Activated naive CD8-positive, alpha-beta T cell treated with anti-CD3 and anti-CD28 coated beads, Interleukin-2, amount 50 U/mL, for 24 hours (primary cell): ENCODE data around the gene ZNF556.

Experiments
- ATAC-seq: fragments of 150-1000 bp; cut with Tn5 transposase; one replicate; pipeline ENCODE4 v1.10.0; 2021
- DNase-seq: peaks from one replicate; pipeline ENCODE4 v3.0.0; 2021
- H3K27ac Mint-ChIP-seq: one replicate; pipeline ENCODE4 v1.8.0; 2021; ENCODE audit warnings: mild to moderate bottlenecking, mixed read lengths
- H3K27me3 Mint-ChIP-seq: one replicate; pipeline ENCODE4 v1.8.0; 2021; ENCODE audit warnings: mixed read lengths
- H3K36me3 Mint-ChIP-seq: one replicate; pipeline ENCODE4 v1.8.0; 2021; ENCODE audit warnings: low read depth, mixed read lengths
- H3K4me1 Mint-ChIP-seq: one replicate; pipeline ENCODE4 v1.8.0; 2021; ENCODE audit warnings: mixed read lengths
- H3K4me3 Mint-ChIP-seq: one replicate; pipeline ENCODE4 v1.8.0; 2021; ENCODE audit warnings: mild to moderate bottlenecking, moderate library complexity, mixed read lengths
- H3K9me3 Mint-ChIP-seq: one replicate; pipeline ENCODE4 v1.8.0; 2021; ENCODE audit warnings: mixed read lengths

The ZNF556 gene

DNA sequence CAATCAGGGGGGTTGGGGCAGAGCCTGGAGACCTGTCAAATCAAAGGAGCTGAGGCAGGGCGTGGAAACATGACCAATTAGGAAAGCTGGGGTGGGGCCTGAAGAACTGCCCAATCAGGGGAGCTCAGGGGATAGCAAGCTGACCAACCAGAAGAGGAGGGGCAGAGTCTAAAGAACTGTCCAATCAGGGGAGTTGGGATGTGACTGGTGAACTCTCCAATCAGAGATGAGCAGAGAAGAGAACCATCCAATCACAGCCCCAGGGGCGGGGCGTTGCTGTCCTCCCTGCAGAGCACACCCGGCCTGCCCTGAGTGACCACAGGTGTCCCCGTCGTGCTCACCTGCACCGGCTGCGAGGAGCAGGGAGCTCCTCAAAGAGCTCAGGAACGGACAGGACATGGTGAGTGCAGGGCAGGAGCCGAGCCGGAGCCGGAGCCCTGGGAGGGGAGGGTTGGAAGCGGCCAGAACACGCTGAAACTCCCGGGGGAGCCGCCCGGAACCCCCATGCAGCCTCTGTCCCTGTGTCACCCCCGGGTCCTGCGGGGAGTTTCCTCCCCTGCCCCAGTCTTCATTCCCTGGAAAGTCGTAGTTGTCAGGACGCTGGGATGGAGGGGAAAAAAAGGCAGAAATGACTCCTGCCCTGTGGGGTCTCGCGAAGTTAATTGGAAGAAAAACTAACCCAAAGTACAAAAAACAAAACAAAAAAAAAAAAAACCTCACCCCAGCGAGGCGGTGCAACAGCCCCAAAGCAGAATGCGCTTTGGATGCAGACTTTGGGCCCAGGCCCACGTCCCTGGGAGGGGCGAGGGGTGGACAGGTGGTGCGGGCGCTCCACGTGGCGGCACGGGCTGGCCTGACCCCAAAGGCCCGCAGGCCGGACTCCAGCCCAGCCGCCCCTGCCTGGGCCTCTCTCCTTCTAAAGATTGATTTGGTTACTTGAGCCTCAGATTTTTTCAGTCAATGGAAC is at the start of gene ZNF556:
Gene ZNF556 (plus strand): TSS at position 311 of the 967 bp plus-strand sequence. CDS start 87 bp downstream, at position 398.
- Mint-ChIP-seq H3K27ac (no peak within 1 kb of the TSS), H3K27me3 (peaks cover 4% of the 10 kb centered on the region), H3K9me3 (no peaks in the 10 kb centered on the region), H3K4me3 (no peak within 1 kb of the TSS), H3K36me3 (no peaks in the 10 kb centered on the region), H3K4me1 (peaks cover 3% of the 10 kb centered on the region)
- DNase-seq (no peak), ATAC-seq (peak; percentile 20)

DNA sequence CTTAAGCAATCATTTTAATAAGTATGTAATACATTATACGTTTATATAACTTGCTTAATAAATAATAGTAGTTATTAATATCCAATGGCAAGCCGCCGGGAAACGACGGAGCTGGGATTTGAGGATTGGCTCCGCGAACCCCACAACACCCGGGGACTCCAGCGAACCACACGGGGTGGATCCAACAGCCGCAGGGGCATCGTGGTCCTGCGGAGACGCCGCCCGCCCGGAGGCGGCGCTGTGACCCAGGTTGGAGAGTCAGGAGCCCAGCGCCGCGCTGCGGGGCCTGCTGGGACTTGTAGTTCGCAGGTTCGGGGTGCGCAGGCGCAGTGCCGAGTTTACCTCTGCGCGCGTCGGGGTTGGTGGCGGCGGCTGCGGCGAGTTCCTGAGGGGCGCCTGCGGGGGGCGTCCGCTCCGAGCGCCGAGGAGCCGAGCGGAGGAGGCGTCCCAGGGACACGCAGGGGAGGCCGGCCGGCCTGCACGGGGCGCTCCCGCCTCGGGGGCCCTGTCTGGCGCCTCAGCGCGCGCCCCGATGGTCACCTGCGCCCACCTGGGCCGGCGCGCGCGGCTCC is 47.5 kb upstream of the ZNF556 start, which contains the start of gene ZNF554:
Gene ZNF554 (plus strand): TSS at position 329 of the 572 bp plus-strand sequence. CDS start 204 bp downstream, at position 533.
- DNase-seq (peak; percentile 99), ATAC-seq (peak; percentile 90)
- Mint-ChIP-seq H3K27ac (peak within 1 kb of the TSS; percentile 59), H3K27me3 (no peaks in the 10 kb centered on the region), H3K4me1 (peaks cover 7% of the 10 kb centered on the region), H3K36me3 (peaks cover 3% of the 10 kb centered on the region), H3K4me3 (peak within 1 kb of the TSS; percentile 84), H3K9me3 (no peaks in the 10 kb centered on the region)

GRCh38 chr19:2820112-2820702 is 46.9 kb upstream of the ZNF556 start:
- peaks cover 5% of the 10 kb centered on the region for H3K36me3 Mint-ChIP-seq
- no peaks in the 10 kb centered on the region for H3K27me3 Mint-ChIP-seq
- no peaks in the 10 kb centered on the region for H3K9me3 Mint-ChIP-seq
- ATAC-seq (peak; percentile 2), DNase-seq (peak; percentile 23)
- H3K27ac Mint-ChIP-seq: peak overlapping the region; percentile 59
- peak overlapping the region; percentile 84 for H3K4me3 Mint-ChIP-seq
- peaks cover 7% of the 10 kb centered on the region for H3K4me1 Mint-ChIP-seq

- Mint-ChIP-seq H3K27ac (no peak overlapping the region), H3K4me3 (no peak overlapping the region), H3K27me3 (no peaks in the 10 kb centered on the region), H3K9me3 (peaks cover 4% of the 10 kb centered on the region), H3K4me1 (peaks cover 5% of the 10 kb centered on the region), H3K36me3 (peaks cover 16% of the 10 kb centered on the region)
- DNase-seq (no peak), ATAC-seq (no peak)
These were observed 44.3 kb upstream of the ZNF556 start for GRCh38 chr19:2822846-2823245.

DNA sequence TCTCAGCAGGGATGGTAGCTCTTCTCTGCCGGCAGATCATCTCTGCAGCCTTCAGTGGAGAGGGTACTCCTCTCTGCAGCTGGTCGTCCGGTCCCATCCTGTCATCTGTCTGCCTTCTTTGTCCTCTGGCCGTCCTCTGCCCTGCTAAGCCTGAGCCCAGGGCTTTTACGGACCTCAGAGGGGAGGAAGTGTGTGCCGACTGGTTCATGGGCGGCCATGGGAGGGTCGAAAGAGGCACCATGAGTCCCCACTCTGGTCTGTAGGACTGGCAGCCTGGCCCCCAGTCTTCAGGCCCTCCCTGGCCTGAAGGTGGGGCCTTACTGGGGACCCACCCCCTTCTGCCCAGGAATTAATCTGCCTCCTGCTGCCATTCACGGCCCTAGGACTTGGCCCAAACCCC is 43.5 kb upstream of the ZNF556 start:
- Mint-ChIP-seq H3K4me1 (peaks cover 5% of the 10 kb centered on the region), H3K9me3 (peaks cover 10% of the 10 kb centered on the region), H3K4me3 (no peak overlapping the region), H3K27me3 (no peaks in the 10 kb centered on the region), H3K27ac (no peak overlapping the region), H3K36me3 (peaks cover 24% of the 10 kb centered on the region)
- ATAC-seq: no peak
- no peak for DNase-seq

GRCh38 chr19:2824129-2824528 is 43.0 kb upstream of the ZNF556 start:
- H3K4me1 Mint-ChIP-seq: peaks cover 5% of the 10 kb centered on the region
- DNase-seq (no peak), ATAC-seq (no peak)
- peaks cover 28% of the 10 kb centered on the region for H3K36me3 Mint-ChIP-seq
- no peak overlapping the region for H3K4me3 Mint-ChIP-seq
- no peak overlapping the region for H3K27ac Mint-ChIP-seq
- H3K27me3 Mint-ChIP-seq: no peaks in the 10 kb centered on the region
- H3K9me3 Mint-ChIP-seq: peaks cover 11% of the 10 kb centered on the region

- Mint-ChIP-seq H3K27me3 (no peaks in the 10 kb centered on the region), H3K4me1 (peaks cover 2% of the 10 kb centered on the region), H3K9me3 (peaks cover 16% of the 10 kb centered on the region), H3K4me3 (no peak overlapping the region), H3K27ac (no peak overlapping the region), H3K36me3 (peaks cover 40% of the 10 kb centered on the region)
- no peak for DNase-seq
- ATAC-seq: no peak
These were observed 40.1 kb upstream of the ZNF556 start for GRCh38 chr19:2827022-2827421.

DNA sequence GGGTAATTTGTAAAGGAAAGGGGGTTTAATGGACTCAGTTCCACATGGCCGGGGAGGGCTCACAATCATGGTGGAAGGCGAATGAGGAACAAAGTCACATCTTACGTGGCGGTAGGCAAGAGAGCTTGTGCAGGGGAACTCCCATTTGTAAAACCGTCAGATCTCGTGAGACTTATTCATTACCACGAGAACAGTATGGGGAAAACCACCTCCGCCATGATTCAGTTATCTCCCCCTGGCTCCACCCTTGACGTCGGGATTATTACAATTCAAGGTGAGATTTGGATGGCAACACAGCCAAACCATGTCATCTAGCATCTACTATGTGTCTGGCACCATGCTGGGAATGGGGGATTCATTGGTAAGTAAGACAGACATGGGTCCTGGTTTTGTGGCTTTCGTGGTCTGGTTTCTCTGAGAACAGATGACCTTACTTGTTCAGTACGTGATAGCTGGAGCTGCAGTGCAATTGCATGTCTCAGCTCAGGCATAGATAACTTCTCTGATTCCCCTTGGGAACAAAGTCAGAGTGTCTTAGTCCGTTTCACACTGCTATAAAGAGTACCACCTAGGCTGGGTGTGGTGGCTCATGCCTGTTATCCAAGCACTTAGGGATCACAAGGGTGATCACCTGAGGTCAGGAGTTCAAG is 39.2 kb upstream of the ZNF556 start:
- H3K27me3 Mint-ChIP-seq: no peaks in the 10 kb centered on the region
- H3K27ac Mint-ChIP-seq: no peak overlapping the region
- peaks cover 2% of the 10 kb centered on the region for H3K4me1 Mint-ChIP-seq
- peaks cover 49% of the 10 kb centered on the region for H3K36me3 Mint-ChIP-seq
- H3K9me3 Mint-ChIP-seq: peaks cover 19% of the 10 kb centered on the region
- H3K4me3 Mint-ChIP-seq: no peak overlapping the region
- DNase-seq (no peak), ATAC-seq (no peak)

GRCh38 chr19:2834294-2834871 is 32.8 kb upstream of the ZNF556 start:
- Mint-ChIP-seq H3K4me3 (no peak overlapping the region), H3K27ac (no peak overlapping the region), H3K36me3 (peaks cover 56% of the 10 kb centered on the region), H3K4me1 (no peaks in the 10 kb centered on the region), H3K27me3 (no peaks in the 10 kb centered on the region), H3K9me3 (peaks cover 40% of the 10 kb centered on the region)
- DNase-seq (no peak), ATAC-seq (no peak)

- no peaks in the 10 kb centered on the region for H3K27me3 Mint-ChIP-seq
- peaks cover 42% of the 10 kb centered on the region for H3K36me3 Mint-ChIP-seq
- H3K27ac Mint-ChIP-seq: no peak overlapping the region
- H3K4me3 Mint-ChIP-seq: no peak overlapping the region
- peaks cover 8% of the 10 kb centered on the region for H3K4me1 Mint-ChIP-seq
- DNase-seq: no peak
- no peak for ATAC-seq
- peaks cover 36% of the 10 kb centered on the region for H3K9me3 Mint-ChIP-seq
These were observed 29.7 kb upstream of the ZNF556 start for GRCh38 chr19:2837430-2837829.

DNA sequence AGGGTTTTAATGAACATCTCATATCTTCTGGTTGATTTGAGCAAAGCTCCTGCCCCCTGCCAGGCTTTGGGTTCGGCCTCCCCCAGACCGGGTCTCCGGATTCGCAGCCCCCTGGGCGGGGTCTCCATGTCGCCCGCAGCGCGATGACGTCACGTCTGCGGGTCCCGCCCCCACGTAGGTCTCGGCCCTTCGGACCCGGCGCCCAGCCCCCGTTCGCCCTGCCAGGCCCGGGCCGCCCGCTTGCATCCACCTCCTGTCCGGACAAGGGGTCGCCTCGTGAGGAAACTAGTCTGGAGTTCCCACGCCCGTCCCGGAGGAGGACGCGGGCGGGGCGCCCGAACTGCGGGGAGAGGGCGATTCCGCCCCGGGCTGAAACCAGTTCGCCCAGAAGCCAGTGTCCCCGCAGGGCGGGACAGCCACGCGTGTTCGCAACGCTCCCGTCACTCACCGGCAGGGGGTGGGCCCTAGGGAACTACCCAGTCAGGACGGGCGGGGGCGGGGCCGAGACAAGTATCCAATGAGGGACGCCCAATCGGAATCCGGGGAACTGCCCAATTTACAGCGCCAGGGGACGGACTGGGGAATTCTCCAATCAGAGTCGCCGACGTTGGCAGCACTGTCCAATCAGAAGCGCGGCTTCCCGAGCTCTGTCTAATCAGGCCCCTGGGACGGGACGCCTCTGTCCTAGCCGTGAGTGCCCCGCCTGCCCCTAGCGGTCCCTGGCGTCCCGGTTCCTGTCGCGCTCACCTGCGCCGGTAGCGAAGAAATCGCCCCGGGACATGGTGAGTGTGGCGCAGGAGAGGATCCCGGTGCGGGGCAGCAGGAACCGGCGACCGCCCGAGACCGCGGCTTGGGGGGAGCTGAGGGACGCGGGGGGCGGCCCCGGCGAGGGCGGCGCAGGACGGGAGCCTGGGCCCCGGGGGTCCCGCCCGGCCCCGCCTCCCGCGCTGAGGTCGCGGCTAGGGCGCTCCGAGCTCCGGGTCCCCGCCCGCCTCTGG is 26.0 kb upstream of the ZNF556 start, which contains the start of gene ZNF555:
Gene ZNF555 (plus strand): TSS at position 682 of the 998 bp plus-strand sequence. CDS start 98 bp downstream, at position 780.
- H3K27me3 Mint-ChIP-seq: no peaks in the 10 kb centered on the region
- peak; percentile 99 for ATAC-seq
- H3K9me3 Mint-ChIP-seq: peaks cover 13% of the 10 kb centered on the region
- H3K4me3 Mint-ChIP-seq: peak within 1 kb of the TSS; percentile 80
- peak; percentile 96 for DNase-seq
- H3K27ac Mint-ChIP-seq: peak within 1 kb of the TSS; percentile 69
- H3K4me1 Mint-ChIP-seq: peaks cover 19% of the 10 kb centered on the region
- peaks cover 16% of the 10 kb centered on the region for H3K36me3 Mint-ChIP-seq

GRCh38 chr19:2841855-2842574 is 25.1 kb upstream of the ZNF556 start:
- H3K9me3 Mint-ChIP-seq: peaks cover 4% of the 10 kb centered on the region
- H3K36me3 Mint-ChIP-seq: peaks cover 10% of the 10 kb centered on the region
- no peak overlapping the region for H3K27ac Mint-ChIP-seq
- DNase-seq (no peak), ATAC-seq (no peak)
- no peaks in the 10 kb centered on the region for H3K27me3 Mint-ChIP-seq
- peak overlapping the region; percentile 71 for H3K4me3 Mint-ChIP-seq
- H3K4me1 Mint-ChIP-seq: peaks cover 19% of the 10 kb centered on the region
